ENCODE data around the gene ZNF729. TPM values are rescaled to one million over a fixed set of nuclear protein-coding genes. Genes with fewer than 3 reads are reported as not detected.
"Not testable (repeated sequence)": the region's sequence is repeated elsewhere in the genome, so short reads cannot be mapped to it uniquely, and the experiment has no call there.

ZNF729 gene
- 0.14 TPM in 1 of 2 replicates, not detected in the other for total RNA-seq

GRCh38 chr19:22286151-22286810 lies at the start of gene ZNF729:
TSS of gene ZNF729 (plus strand) at chr19:22286441. CDS start at chr19:22286526, 85 bp downstream.
- H3K4me3 ChIP-seq (ENCODE audit: low read depth, low read length), result no peak within 1 kb of the TSS
- TF ChIP-seq CTCF (conservative IDR thresholded peaks at IDR 0.05; ENCODE audit: low read depth, low read length), result no peak
- DNase-seq (ENCODE audit: low read depth), result no peak

DNA sequence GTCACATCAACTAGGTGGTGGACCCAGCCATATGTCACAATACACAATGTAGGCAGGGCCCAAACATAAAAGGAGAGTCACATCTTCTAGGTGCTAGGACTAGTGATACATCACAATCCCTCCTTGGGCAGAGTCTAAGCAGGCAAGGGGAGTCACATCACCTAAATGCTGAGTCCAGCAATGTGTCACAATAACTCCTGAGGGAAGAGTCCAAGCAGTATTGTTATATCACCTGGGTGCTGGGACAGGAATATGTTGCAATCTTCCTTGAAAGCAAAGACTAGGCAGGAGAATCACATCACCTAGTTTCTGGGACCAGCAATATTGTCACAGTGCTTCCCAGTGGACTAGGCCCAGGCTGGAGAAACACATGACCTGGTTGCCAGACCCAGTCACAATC lies 29.4 kb upstream of the ZNF729 start:
- TF ChIP-seq CTCF (conservative IDR thresholded peaks at IDR 0.05; ENCODE audit: low read depth, low read length), result no peak
- DNase-seq (ENCODE audit: low read depth), result no peak
- no peak overlapping the region for H3K4me3 ChIP-seq (ENCODE audit: low read depth, low read length)

- no peak for TF ChIP-seq CTCF (conservative IDR thresholded peaks at IDR 0.05; ENCODE audit: low read depth, low read length)
- H3K4me3 ChIP-seq (ENCODE audit: low read depth, low read length), result no peak overlapping the region
- no peak for DNase-seq (ENCODE audit: low read depth)
These were observed 28.9 kb upstream of the ZNF729 start for GRCh38 chr19:22257381-22257780.

DNA sequence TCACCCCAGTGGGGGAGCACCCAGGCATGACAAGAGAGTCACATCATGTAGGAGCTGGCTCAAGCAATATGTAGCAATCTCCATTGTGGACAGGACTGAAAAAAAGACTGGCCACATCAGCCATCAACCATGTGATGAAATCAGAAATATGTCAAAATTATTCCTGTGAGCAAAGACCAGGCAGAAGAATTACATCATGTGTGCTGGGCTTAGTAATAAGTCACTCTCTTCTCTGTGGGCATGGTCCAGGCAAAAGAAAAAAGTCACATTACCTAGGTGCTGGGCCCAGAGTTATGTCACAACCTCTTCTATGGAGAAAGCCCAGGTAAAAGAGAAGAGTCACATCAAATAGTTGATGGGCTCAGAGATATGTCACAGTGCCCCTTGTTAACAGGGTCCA lies 28.3 kb upstream of the ZNF729 start:
- no peak for DNase-seq (ENCODE audit: low read depth)
- no peak for TF ChIP-seq CTCF (conservative IDR thresholded peaks at IDR 0.05; ENCODE audit: low read depth, low read length)

GRCh38 chr19:22260499-22260898 lies 25.7 kb upstream of the ZNF729 start:
- H3K4me3 ChIP-seq (ENCODE audit: low read depth, low read length), result no peak overlapping the region
- DNase-seq (ENCODE audit: low read depth), result no peak
- TF ChIP-seq CTCF (conservative IDR thresholded peaks at IDR 0.05; ENCODE audit: low read depth, low read length), result no peak

More for the DNA sequence above, 28.3 kb upstream of the ZNF729 start:
- no peak overlapping the region for H3K4me3 ChIP-seq (ENCODE audit: low read depth, low read length)

- no peak for DNase-seq (ENCODE audit: low read depth)
- no peak for TF ChIP-seq CTCF (conservative IDR thresholded peaks at IDR 0.05; ENCODE audit: low read depth, low read length)
- no peak overlapping the region for H3K4me3 ChIP-seq (ENCODE audit: low read depth, low read length)
These were observed 24.6 kb upstream of the ZNF729 start for GRCh38 chr19:22261596-22261995.

DNA sequence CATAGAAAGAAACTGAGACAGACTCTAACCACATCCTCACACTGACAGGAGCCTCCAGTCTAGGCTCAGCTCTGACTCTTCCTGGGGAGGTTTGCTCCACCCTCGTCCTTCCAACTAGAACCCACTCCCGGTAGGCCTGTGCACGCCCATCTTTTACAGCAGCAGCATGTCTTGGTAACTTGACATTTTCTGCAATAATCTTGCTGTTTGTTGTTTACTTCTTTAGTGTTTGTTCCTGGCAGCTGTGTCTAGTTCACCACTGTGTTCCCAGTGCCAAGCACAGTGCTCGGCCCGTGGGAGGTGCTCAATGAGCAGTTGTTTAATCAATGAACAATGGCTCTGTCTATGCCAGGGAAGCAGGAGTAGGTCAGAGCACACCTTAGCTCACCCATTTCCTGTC lies 23.1 kb upstream of the ZNF729 start:
- H3K4me3 ChIP-seq (ENCODE audit: low read depth, low read length), result no peak overlapping the region
- no peak for DNase-seq (ENCODE audit: low read depth)
- TF ChIP-seq CTCF (conservative IDR thresholded peaks at IDR 0.05; ENCODE audit: low read depth, low read length), result no peak

DNA sequence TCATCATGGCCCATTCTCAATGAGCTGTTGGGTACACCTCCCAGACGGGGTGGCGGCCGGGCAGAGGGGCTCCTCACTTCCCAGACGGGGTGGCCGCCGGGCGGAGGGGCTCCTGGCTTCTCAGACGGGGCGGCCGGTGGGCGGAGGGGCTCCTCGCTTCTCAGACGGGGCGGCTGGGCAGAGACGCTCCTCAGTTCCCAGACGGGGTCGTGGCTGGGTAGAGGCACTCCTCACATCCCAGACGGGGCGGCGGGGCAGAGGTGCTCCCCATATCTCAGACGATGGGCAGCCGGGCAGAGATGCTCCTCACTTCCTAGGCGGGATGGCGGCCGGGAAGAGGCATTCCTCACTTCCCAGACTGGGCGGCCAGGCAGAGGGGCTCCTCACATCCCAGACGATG lies 35.3 kb downstream of the ZNF729 start:
- DNase-seq (ENCODE audit: low read depth); H3K4me3 ChIP-seq (ENCODE audit: low read depth, low read length): not testable (repeated sequence)
